ENCODE data around the gene SCAI.

The SCAI gene

GRCh38 chr9:125134976-125135375 is 8.4 kb downstream of the SCAI start:
- no peak for DNase-seq (ENCODE audit: low read depth, low spot score)
- TF ChIP-seq CTCF (IDR thresholded peaks at IDR 0.05; ENCODE audit: insufficient read depth, low read length, missing control alignments), result no peak
- ChIA-PET CTCF (no interaction called here), POLR2A (no interaction called here)
- no peak overlapping the region for H3K4me3 ChIP-seq (ENCODE audit: low read depth, low read length)

GRCh38 chr9:125133403-125134329 is 9.7 kb downstream of the SCAI start:
- no peak for DNase-seq (ENCODE audit: low read depth, low spot score)
- ChIA-PET POLR2A (no interaction called here), CTCF (interaction anchor here (1.0 kb wide), 1 partner anchor 12 kb away, joined by 3 read pairs; no protein-coding TSS in a partner anchor)
- TF ChIP-seq CTCF (IDR thresholded peaks at IDR 0.05; ENCODE audit: insufficient read depth, low read length, missing control alignments), result no peak
- no peak overlapping the region for H3K4me3 ChIP-seq (ENCODE audit: low read depth, low read length)

DNA sequence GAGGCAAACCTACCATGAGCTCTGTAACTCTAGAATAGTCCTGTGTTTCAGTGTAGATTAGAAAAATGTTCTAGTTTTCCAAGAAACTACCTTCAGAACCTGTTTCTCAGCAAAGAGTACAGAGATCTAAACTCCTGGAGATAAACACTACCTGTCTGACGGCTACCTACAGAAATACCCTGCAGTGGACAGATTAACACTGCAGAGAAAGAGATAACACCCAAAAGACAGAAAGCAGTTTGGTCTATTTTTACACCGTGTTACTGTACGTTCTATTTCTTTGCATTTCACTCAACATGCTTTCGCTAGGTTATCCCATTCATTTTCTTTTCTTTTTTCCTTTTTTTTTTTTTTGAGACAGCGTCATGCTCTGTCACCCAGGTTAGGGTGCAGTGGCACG is 11.6 kb downstream of the SCAI start:
- H3K4me3 ChIP-seq (ENCODE audit: low read depth, low read length), result no peak overlapping the region
- no peak for DNase-seq (ENCODE audit: low read depth, low spot score)
- CTCF ChIA-PET, result interaction anchor here (1.7 kb wide), 1 partner anchor 12 kb away, joined by 6 read pairs; no protein-coding TSS in a partner anchor
- no peak for TF ChIP-seq CTCF (IDR thresholded peaks at IDR 0.05; ENCODE audit: insufficient read depth, low read length, missing control alignments)
- POLR2A ChIA-PET, result no interaction called here

DNA sequence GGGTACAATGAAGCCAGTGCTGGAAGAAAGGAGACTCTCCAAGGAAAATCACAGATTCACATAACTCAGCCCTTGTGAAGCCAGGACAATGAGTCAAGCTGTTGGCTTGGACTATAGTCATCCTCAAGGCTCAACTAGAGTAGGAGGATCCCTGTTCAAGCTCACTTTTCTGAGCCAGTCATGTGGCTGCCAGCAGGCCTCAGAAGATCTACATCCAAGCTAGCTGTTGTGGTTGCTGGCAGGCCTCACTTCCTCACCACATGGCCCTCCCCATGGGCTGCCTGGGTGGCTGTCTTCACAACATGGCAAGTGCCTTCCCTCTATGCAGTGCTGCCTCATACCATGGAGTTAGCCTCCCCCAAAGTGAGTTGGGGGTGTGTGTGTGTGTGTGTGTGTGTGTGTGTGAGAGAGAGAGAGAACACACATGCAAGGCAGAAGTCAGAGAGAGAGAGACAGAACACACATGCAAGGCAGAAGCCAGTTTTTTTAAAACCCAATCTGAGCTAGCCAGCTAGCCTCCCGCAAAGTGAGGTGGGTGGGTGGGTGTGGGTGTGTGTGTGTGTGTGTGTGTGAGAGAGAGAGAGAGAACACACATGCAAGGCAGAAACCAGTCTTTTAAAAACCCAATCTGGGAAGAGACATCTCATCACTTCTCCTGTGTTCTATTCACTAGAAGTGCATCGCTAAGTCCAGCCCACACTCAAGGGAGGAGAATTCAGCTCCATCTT is 17.1 kb downstream of the SCAI start:
- DNase-seq (ENCODE audit: low read depth, low spot score), result peak; percentile 98
- TF ChIP-seq CTCF (IDR thresholded peaks at IDR 0.05; ENCODE audit: insufficient read depth, low read length, missing control alignments), result no peak
- ChIA-PET CTCF (interaction anchor here (0.9 to 3.5 kb wide), 5 partner anchors 12 to 24 kb away, joined by 3 to 26 read pairs (median 3); partner anchors contain the start of gene SCAI), POLR2A (interaction anchor here (0.6 to 1.6 kb wide), 9 partner anchors 13 to 428 kb away, joined by 3 to 6 read pairs (median 3); partner anchors contain the start of genes GOLGA1 and SCAI)
- H3K4me3 ChIP-seq (ENCODE audit: low read depth, low read length), result peak overlapping the region; percentile 23; the same call in 1 of the 2 replicates

DNA sequence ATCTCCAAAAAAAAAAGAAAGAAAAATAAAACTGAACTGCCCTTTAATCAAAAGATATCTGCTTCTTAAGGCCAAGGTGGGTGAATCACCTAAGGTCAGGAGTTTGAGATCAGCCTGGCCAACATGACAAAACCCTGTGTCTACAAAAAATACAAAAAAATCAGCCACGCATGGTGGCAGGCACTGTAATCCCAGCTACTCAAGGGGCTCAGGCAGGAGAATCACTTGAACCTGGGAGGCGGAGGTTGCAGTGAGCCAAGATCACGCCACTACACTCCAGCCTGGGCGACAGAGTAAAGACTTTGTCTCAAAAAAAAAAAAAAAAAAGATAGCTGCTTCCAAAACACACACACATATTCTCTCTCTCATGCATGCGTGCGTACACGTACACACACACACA is 17.8 kb downstream of the SCAI start:
- ChIA-PET POLR2A (interaction anchor here (0.6 to 1.6 kb wide), 6 partner anchors 18 to 428 kb away, joined by 3 to 6 read pairs (median 4); partner anchors contain the start of genes GOLGA1 and SCAI), CTCF (interaction anchor here (0.9 to 3.5 kb wide), 2 partner anchors 11 to 17 kb away, joined by 3 to 26 read pairs; partner anchors contain the start of gene SCAI)
- DNase-seq (ENCODE audit: low read depth, low spot score), result no peak
- peak overlapping the region; percentile 23; the same call in 1 of the 2 replicates for H3K4me3 ChIP-seq (ENCODE audit: low read depth, low read length)
- no peak for TF ChIP-seq CTCF (IDR thresholded peaks at IDR 0.05; ENCODE audit: insufficient read depth, low read length, missing control alignments)
